D721Med (cell line): ENCODE results near the gene FBXO42.

Experiments used
- DNase-seq: peaks from one replicate; pipeline ENCODE4 v3.0.0; 2011; ENCODE audit warnings: low spot score; ENCODE audit not compliant: insufficient read length
- FAIRE-seq: peaks from 2 replicates; lab custom pipeline; 2011; peaks lifted over from hg19 to GRCh38; lab: Jason Lieb, UNC
- TF ChIP-seq, protein P1 (sequence below): IDR thresholded peaks from 2 replicates; pipeline ENCODE4 v1.5.1; 2012; ENCODE audit warnings: mild to moderate bottlenecking, control low read depth; ENCODE audit not compliant: insufficient read depth; ENCODE audit errors: missing control alignments

Gene FBXO42

GRCh38 chr1:16294219-16295212, 57.8 kb downstream of the FBXO42 start:
- FAIRE-seq (no peak), DNase-seq (no peak)
- TF ChIP-seq, protein P1, sequence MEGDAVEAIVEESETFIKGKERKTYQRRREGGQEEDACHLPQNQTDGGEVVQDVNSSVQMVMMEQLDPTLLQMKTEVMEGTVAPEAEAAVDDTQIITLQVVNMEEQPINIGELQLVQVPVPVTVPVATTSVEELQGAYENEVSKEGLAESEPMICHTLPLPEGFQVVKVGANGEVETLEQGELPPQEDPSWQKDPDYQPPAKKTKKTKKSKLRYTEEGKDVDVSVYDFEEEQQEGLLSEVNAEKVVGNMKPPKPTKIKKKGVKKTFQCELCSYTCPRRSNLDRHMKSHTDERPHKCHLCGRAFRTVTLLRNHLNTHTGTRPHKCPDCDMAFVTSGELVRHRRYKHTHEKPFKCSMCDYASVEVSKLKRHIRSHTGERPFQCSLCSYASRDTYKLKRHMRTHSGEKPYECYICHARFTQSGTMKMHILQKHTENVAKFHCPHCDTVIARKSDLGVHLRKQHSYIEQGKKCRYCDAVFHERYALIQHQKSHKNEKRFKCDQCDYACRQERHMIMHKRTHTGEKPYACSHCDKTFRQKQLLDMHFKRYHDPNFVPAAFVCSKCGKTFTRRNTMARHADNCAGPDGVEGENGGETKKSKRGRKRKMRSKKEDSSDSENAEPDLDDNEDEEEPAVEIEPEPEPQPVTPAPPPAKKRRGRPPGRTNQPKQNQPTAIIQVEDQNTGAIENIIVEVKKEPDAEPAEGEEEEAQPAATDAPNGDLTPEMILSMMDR: no peak

- FAIRE-seq: no peak
- no peak for DNase-seq
- TF ChIP-seq, protein P1: no peak
Measured at GRCh38 chr1:16293538-16293937, 58.7 kb downstream of the FBXO42 start.

- TF ChIP-seq, protein P1: no peak
- DNase-seq (no peak), FAIRE-seq (no peak)
Measured at GRCh38 chr1:16292739-16293138, 59.5 kb downstream of the FBXO42 start.

GRCh38 chr1:16289959-16290358, 62.3 kb downstream of the FBXO42 start:
- TF ChIP-seq, protein P1: no peak
- DNase-seq: no peak
- no peak for FAIRE-seq

DNA sequence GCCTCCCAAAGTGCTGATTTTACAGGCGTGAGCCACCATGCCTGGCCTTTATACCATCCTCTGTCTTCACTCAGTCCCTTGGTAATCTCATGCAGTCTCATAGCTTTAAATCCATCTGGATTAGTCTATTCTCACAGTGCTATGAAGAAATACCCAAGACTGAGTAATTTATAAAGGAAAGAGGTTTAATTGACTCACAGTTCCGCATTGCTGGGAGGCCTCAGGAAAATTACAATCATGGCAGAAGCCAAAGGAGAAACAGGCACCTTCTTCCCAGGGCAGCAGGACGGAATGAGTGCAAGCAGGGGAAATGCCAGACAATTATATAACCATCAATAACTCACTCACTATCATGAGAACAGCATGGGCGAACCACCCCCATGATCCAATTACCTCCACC, 66.2 kb downstream of the FBXO42 start:
- DNase-seq (no peak), FAIRE-seq (no peak)
- TF ChIP-seq, protein P1: no peak

DNA sequence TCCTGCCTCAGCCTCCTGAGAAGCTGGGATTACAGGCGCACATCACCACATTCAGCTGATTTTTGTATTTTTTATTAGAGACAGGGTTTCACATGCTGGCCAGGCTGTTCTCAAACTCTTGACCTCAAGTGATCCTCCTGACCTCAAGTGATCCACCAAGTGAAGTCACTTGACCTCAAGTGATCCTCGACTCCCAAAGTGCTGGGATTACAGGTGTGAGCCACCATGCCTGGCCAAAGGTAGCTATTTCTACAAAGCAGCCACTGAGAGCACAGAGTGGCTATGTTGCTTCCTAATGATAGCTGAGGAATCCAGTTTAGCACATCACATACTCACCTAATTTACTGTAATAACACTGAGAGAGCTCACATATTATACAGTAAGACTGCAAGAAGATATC, 70.5 kb downstream of the FBXO42 start:
- DNase-seq: no peak
- FAIRE-seq: no peak
- TF ChIP-seq, protein P1: no peak

- FAIRE-seq: no peak
- TF ChIP-seq, protein P1: no peak
- DNase-seq: no peak
Measured at GRCh38 chr1:16279186-16279585, 73.1 kb downstream of the FBXO42 start.
